ENCODE results near the gene THADA.

DNA sequence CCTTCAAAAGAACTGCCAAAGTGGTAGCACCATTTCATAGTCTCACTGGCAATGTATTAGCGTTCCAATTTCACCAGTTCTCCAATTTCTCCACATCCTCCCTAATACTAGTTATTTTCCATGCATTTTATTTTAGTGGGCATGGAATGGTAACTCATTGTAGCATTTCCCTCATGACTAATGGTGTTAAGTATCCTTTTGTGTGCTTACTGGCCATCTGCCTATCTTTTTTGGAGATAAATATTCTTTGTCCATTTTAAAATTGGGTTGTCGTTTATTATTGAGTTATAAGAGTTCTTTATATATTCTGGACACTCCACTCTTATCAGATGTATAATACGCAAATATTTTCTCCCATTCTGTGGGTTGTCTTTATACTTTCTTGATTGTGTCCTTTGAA is 107.1 kb downstream of the THADA start:
- TF ChIP-seq POLR2A (IDR thresholded peaks at IDR 0.05) (no peak), CTCF (IDR thresholded peaks at IDR 0.05) (no peak), EP300 (IDR thresholded peaks at IDR 0.05) (no peak), POLR2AphosphoS5 (IDR thresholded peaks at IDR 0.05) (no peak)
